MM.1S (cell line): ENCODE measurements around the gene GLS.

Experiments used
- DNase-seq: peaks from one replicate; pipeline ENCODE4 v3.0.0-alpha.2; 2015
- H2AFZ ChIP-seq: fragments of 300-600 bp; sonication (generic); 2 replicates; pipeline ENCODE4 v1.6.0; 2016; ENCODE audit warnings: antibody characterized with exemption, low read length
- H3F3A ChIP-seq: fragments of 300-600 bp; sonication (generic); 2 replicates; pipeline ENCODE4 v1.6.1; 2016; ENCODE audit warnings: mild to moderate bottlenecking, antibody characterized with exemption, low read length, moderate library complexity, mixed read lengths; ENCODE audit not compliant: insufficient read depth
- H3K27ac ChIP-seq: fragments of 300-600 bp; sonication (generic); 2 replicates; pipeline ENCODE4 v1.5.1; 2016; ENCODE audit warnings: mild to moderate bottlenecking, low read length
- H3K27me3 ChIP-seq: fragments of 300-600 bp; sonication (generic); replicated peaks from 2 replicates; pipeline ENCODE4 v1.6.0; 2016; ENCODE audit warnings: low read length; ENCODE audit not compliant: insufficient read depth
- H3K36me3 ChIP-seq: fragments of 300-600 bp; sonication (generic); replicated peaks from 2 replicates; pipeline ENCODE4 v1.6.1; 2016; ENCODE audit warnings: mild to moderate bottlenecking, low read length, mixed read lengths; ENCODE audit not compliant: insufficient read depth
- H3K4me1 ChIP-seq: fragments of 300-600 bp; sonication (generic); 2 replicates; pipeline ENCODE4 v1.6.1; 2016; ENCODE audit warnings: low read length, mixed read lengths
- H3K4me2 ChIP-seq: fragments of 300-600 bp; sonication (generic); 2 replicates; pipeline ENCODE4 v1.6.0; 2016; ENCODE audit warnings: low read depth, low read length
- H3K4me3 ChIP-seq: fragments of 300-600 bp; sonication (generic); 2 replicates; pipeline ENCODE4 v1.5.1; 2016; ENCODE audit warnings: low read length, mixed read lengths
- H3K79me2 ChIP-seq: fragments of 300-600 bp; sonication (generic); 2 replicates; pipeline ENCODE4 v1.6.1; 2016; ENCODE audit warnings: mixed run types, low read length, mixed read lengths
- H3K9ac ChIP-seq: fragments of 300-600 bp; sonication (generic); 2 replicates; pipeline ENCODE4 v1.6.1; 2016; ENCODE audit warnings: low read length, mixed read lengths
- H3K9me2 ChIP-seq: fragments of 300-600 bp; sonication (generic); replicated peaks from 2 replicates; pipeline ENCODE4 v1.6.1; 2016; ENCODE audit warnings: mild to moderate bottlenecking, low read length, mixed read lengths; ENCODE audit not compliant: insufficient read depth
- H3K9me3 ChIP-seq: fragments of 300-600 bp; sonication (generic); replicated peaks from 2 replicates; pipeline ENCODE4 v1.6.1; 2016; ENCODE audit warnings: mild to moderate bottlenecking, low read length, mixed read lengths; ENCODE audit not compliant: insufficient read depth
- H4K20me1 ChIP-seq: fragments of 300-600 bp; sonication (generic); 2 replicates; pipeline ENCODE4 v1.6.1; 2016; ENCODE audit warnings: mild to moderate bottlenecking, low read length, moderate library complexity, mixed read lengths; ENCODE audit not compliant: insufficient read depth
- CTCF ChIP-seq: fragments of 300-600 bp; sonication (generic); IDR thresholded peaks from 2 replicates; pipeline ENCODE4 v1.5.1; 2016; ENCODE audit warnings: antibody characterized with exemption, low read length, mixed read lengths
- EZH2 ChIP-seq: fragments of 300-600 bp; sonication (generic); optimal IDR thresholded peaks from 2 replicates; pipeline ENCODE3; 2017; ENCODE audit warnings: low read depth, mild to moderate bottlenecking, antibody characterized with exemption, low read length, mixed read lengths
- EZH2phosphoT487 ChIP-seq: fragments of 300-600 bp; sonication (generic); IDR thresholded peaks from 2 replicates; pipeline ENCODE4 v1.6.1; 2018; ENCODE audit warnings: antibody characterized with exemption, low read length

Gene GLS

GRCh38 chr2:190862571-190862991 lies 18.0 kb upstream of the GLS start:
- H3K4me2 ChIP-seq: no peak overlapping the region
- TF ChIP-seq EZH2phosphoT487: no peak
- TF ChIP-seq CTCF: no peak
- TF ChIP-seq EZH2: no peak

GRCh38 chr2:190863946-190864345 lies 16.7 kb upstream of the GLS start:
- Histone ChIP-seq H2AFZ (no peak overlapping the region), H3K9me2 (no peaks in the 10 kb centered on the region), H3F3A (no peaks in the 10 kb centered on the region; the same call in 1 of the 2 replicates), H3K9ac (no peak overlapping the region), H3K4me3 (no peak overlapping the region), H4K20me1 (no peaks in the 10 kb centered on the region), H3K79me2 (no peaks in the 10 kb centered on the region), H3K36me3 (no peaks in the 10 kb centered on the region), H3K9me3 (no peaks in the 10 kb centered on the region), H3K27me3 (no peaks in the 10 kb centered on the region), H3K4me1 (0 out of 2 replicates have a peak, but pooled peaks cover 5% of the 10 kb centered on the region), H3K4me2 (no peak overlapping the region), H3K27ac (no peak overlapping the region)
- peak; percentile 70 for DNase-seq
- TF ChIP-seq CTCF (no peak), EZH2phosphoT487 (no peak), EZH2 (no peak)

More at GRCh38 chr2:190862571-190862991, 18.0 kb upstream of the GLS start:
- Histone ChIP-seq H2AFZ (no peak overlapping the region), H3K9me3 (no peaks in the 10 kb centered on the region), H4K20me1 (no peaks in the 10 kb centered on the region), H3F3A (no peaks in the 10 kb centered on the region; the same call in 1 of the 2 replicates), H3K4me1 (0 out of 2 replicates have a peak, but pooled peaks cover 5% of the 10 kb centered on the region), H3K4me3 (no peak overlapping the region), H3K79me2 (no peaks in the 10 kb centered on the region), H3K27me3 (no peaks in the 10 kb centered on the region), H3K36me3 (no peaks in the 10 kb centered on the region), H3K9ac (no peak overlapping the region), H3K27ac (no peak overlapping the region), H3K9me2 (no peaks in the 10 kb centered on the region)
- DNase-seq: peak; percentile 22

GRCh38 chr2:190864375-190864774 lies 16.2 kb upstream of the GLS start:
- H4K20me1 ChIP-seq: no peaks in the 10 kb centered on the region
- no peak overlapping the region for H2AFZ ChIP-seq
- no peaks in the 10 kb centered on the region for H3K79me2 ChIP-seq
- no peak overlapping the region for H3K9ac ChIP-seq
- no peaks in the 10 kb centered on the region for H3K9me2 ChIP-seq
- no peak overlapping the region for H3K27ac ChIP-seq
- H3K27me3 ChIP-seq: no peaks in the 10 kb centered on the region
- no peaks in the 10 kb centered on the region for H3K36me3 ChIP-seq
- H3K4me3 ChIP-seq: no peak overlapping the region
- 0 out of 2 replicates have a peak, but pooled peaks cover 5% of the 10 kb centered on the region for H3K4me1 ChIP-seq
- no peaks in the 10 kb centered on the region; the same call in 1 of the 2 replicates for H3F3A ChIP-seq
- no peaks in the 10 kb centered on the region for H3K9me3 ChIP-seq
- H3K4me2 ChIP-seq: no peak overlapping the region
- TF ChIP-seq EZH2 (no peak), CTCF (no peak), EZH2phosphoT487 (no peak)
- DNase-seq: no peak
